Aorta (tissue), 5 donors: ENCODE measurements around the gene AGBL3. TPM values are rescaled to one million over a fixed set of nuclear protein-coding genes. Genes with fewer than 3 reads are reported as not detected.
"Not testable (repeated sequence)": the region's sequence is repeated elsewhere in the genome, so short reads cannot be mapped to it uniquely, and the experiment has no call there.

Experiments
- ATAC-seq: fragments of 200-7000 bp; cut with Tn5 transposase; one replicate; pipeline ENCODE4 v1.9.1; 2022; ENCODE audit warnings: moderate library complexity; ENCODE audit not compliant: low FRiP score
- DNase-seq, 2 donors: peaks; one replicate each; pipeline ENCODE4 v3.0.0-alpha.2; 2020
- H3K27ac ChIP-seq, 2 donors: one replicate each; pipeline ENCODE4 v1.5.1; 2013; ENCODE audit warnings: low read length in 2 of 2, mild to moderate bottlenecking in 2 of 2, moderate library complexity in 2 of 2, control low read depth in 1 of 2, inconsistent platforms in 1 of 2, low read depth in 1 of 2
- H3K27me3 ChIP-seq, 2 donors: one replicate each; pipeline ENCODE4 v1.6.1; 2013; ENCODE audit warnings: control low read depth in 1 of 2, low read length in 1 of 2, mild to moderate bottlenecking in 1 of 2, moderate library complexity in 1 of 2; ENCODE audit not compliant: insufficient read depth in 2 of 2, control insufficient read depth in 1 of 2
- H3K36me3 ChIP-seq, 2 donors: one replicate each; pipeline ENCODE4 v1.6.1; 2013; ENCODE audit warnings: control low read depth in 1 of 2, low read length in 1 of 2, mild to moderate bottlenecking in 1 of 2; ENCODE audit not compliant: insufficient read depth in 2 of 2, control insufficient read depth in 1 of 2
- H3K4me1 ChIP-seq, 2 donors: one replicate each; pipeline ENCODE4 v1.6.1; 2013; ENCODE audit warnings: low read length in 2 of 2, control low read depth in 1 of 2, mild to moderate bottlenecking in 1 of 2, moderate library complexity in 1 of 2; ENCODE audit not compliant: insufficient read depth in 2 of 2, control insufficient read depth in 1 of 2
- H3K4me3 ChIP-seq, 2 donors: one replicate each; pipeline ENCODE4 v1.5.1; 2013; ENCODE audit warnings: low read length in 2 of 2, control low read depth in 1 of 2, mild to moderate bottlenecking in 1 of 2
- H3K9me3 ChIP-seq: one replicate; pipeline ENCODE4 v1.6.1; 2013; ENCODE audit warnings: mild to moderate bottlenecking, low read length; ENCODE audit not compliant: control insufficient read depth
- WGBS, 2 donors: extraction: QIAGEN DNeasy Blood & Tissue Kit; methylation state at CpG; one replicate each; pipeline ENCODE4 v1.1.7; 2013; 5-methylcytosine and 5-hydroxymethylcytosine counted together
- intact Hi-C, 2 donors: fragments of 100-400 bp; cut with DNase I; formaldehyde crosslinking; loops; one replicate each; pipeline versions ENCODE4 v1.14.2 to v1.15.0; 2022
- polyA plus RNA-seq, 2 donors: library from polyadenylated mRNA; stranded (reverse); fragments of 200-250 nt; gene quantifications; one replicate each; pipeline ENCODE4 v1.2.3, GENCODE V29; 2013
- total RNA-seq, 2 donors: library from RNA; stranded (reverse); fragmentation: NEBNext Ultra II Directional; extraction: Animal tissue kit (Norgen Biotek cat#: 25700); gene quantifications; one replicate each; pipeline ENCODE4 v1.2.1, GENCODE V29; 2021
- donor health status: healthy with polysubstance abuse.
- donor health status: Bipolar disorder and iron deficiency.
- donor health status: DM: no; HTN: no; CAD: no.
- donor health status: DM: no; HTN: no; CAD: no.
- donor health status: DM: yes; HTN: yes; CAD: no.

The AGBL3 gene
- total and polyA plus RNA-seq, 4 donors = 2.5 to 8.8 (median 3.1) TPM

GRCh38 chr7:134981645-134982044 is 4.7 kb upstream of the AGBL3 start:
- H3K27me3 ChIP-seq, H3K36me3 ChIP-seq, intact Hi-C loops, H3K9me3 ChIP-seq, ATAC-seq, H3K4me1 ChIP-seq, DNase-seq, H3K4me3 ChIP-seq, H3K27ac ChIP-seq: not testable (repeated sequence)
- 99% methylated on average over 3 of the region's 3 CpGs for WGBS, 2 donors

- ATAC-seq = no peak
- WGBS, 2 donors = 44% methylated on average over 8 of the region's 8 CpGs
Measured at GRCh38 chr7:134985894-134986362, 380 bp upstream of the AGBL3 start.

GRCh38 chr7:134988161-134988560 is 1.9 kb downstream of the AGBL3 start:
- Histone ChIP-seq H3K36me3 (no peaks in the 10 kb centered on the region), H3K9me3 (no peaks in the 10 kb centered on the region), H3K27me3 (no peaks in the 10 kb centered on the region), H3K27ac (no peak overlapping the region), H3K4me3 (no peak overlapping the region), H3K4me1 (peaks cover 4 to 5% of the 10 kb centered on the region in 2 donors)
- intact Hi-C loops = loop anchor here in 1 of 2 donors (5.0 kb wide), 1 partner anchor 179 kb away; no protein-coding TSS in a partner anchor
- no peak for DNase-seq
- WGBS, 2 donors = 74 to 77% methylated on average over 5 of the region's 5 CpGs
- no peak for ATAC-seq

More at GRCh38 chr7:134985894-134986362, 380 bp upstream of the AGBL3 start:
- no peak for DNase-seq
- Histone ChIP-seq H3K4me3 (peak overlapping the region; percentile 65 to 83), H3K27ac (peak overlapping the region; percentile 67 to 96), H3K9me3 (no peaks in the 10 kb centered on the region), H3K4me1 (peaks cover under 1 to 2% of the 10 kb centered on the region in 2 donors), H3K27me3 (no peaks in the 10 kb centered on the region), H3K36me3 (no peaks in the 10 kb centered on the region)
- intact Hi-C loops = loop anchor here in 1 of 2 donors (5.0 kb wide), 1 partner anchor 181 kb away; no protein-coding TSS in a partner anchor

GRCh38 chr7:134991469-134992339 is 5.4 kb downstream of the AGBL3 start:
- 33 to 43% methylated on average over 2 of the region's 2 CpGs for WGBS, 2 donors
- Histone ChIP-seq H3K27me3 (no peaks in the 10 kb centered on the region), H3K27ac (peak overlapping the region; percentile 52 to 57), H3K4me1 (peaks cover 10 to 13% of the 10 kb centered on the region in 2 donors), H3K36me3 (no peaks in the 10 kb centered on the region), H3K9me3 (no peaks in the 10 kb centered on the region), H3K4me3 (no peak overlapping the region)
- no peak for DNase-seq
- no peak for ATAC-seq
- intact Hi-C loops = loop anchor here (5.0 kb wide), 1 partner anchor 156 kb away; the partner anchor contains the start of gene TMEM140 (in 2 of the 2)

GRCh38 chr7:134992626-134993179 is 6.4 kb downstream of the AGBL3 start:
- no peak for DNase-seq
- Histone ChIP-seq H3K9me3 (no peaks in the 10 kb centered on the region), H3K27ac (peak overlapping the region; percentile 1 to 90), H3K36me3 (no peaks in the 10 kb centered on the region), H3K4me3 (peak overlapping the region in 1 of 2 donors; percentile 18), H3K4me1 (peaks cover 8 to 13% of the 10 kb centered on the region in 2 donors), H3K27me3 (no peaks in the 10 kb centered on the region)
- peak; percentile 28 for ATAC-seq
- 9% methylated on average over 6 of the region's 6 CpGs for WGBS, 2 donors
- intact Hi-C loops = loop anchor here (5.0 kb wide), 1 partner anchor 155 kb away; the partner anchor contains the start of gene TMEM140 (in 2 of the 2)

- Histone ChIP-seq H3K4me3 (no peak overlapping the region), H3K27ac (no peak overlapping the region), H3K9me3 (no peaks in the 10 kb centered on the region), H3K27me3 (no peaks in the 10 kb centered on the region), H3K4me1 (peaks cover 8 to 13% of the 10 kb centered on the region in 2 donors), H3K36me3 (no peaks in the 10 kb centered on the region)
- intact Hi-C loops = loop anchor here (5.0 kb wide), 1 partner anchor 153 kb away; the partner anchor contains the start of gene TMEM140 (in 2 of the 2)
- DNase-seq (no peak), ATAC-seq (no peak)
- 71 to 79% methylated on average over 2 of the region's 2 CpGs for WGBS, 2 donors
Measured at GRCh38 chr7:134993877-134994456, 7.7 kb downstream of the AGBL3 start.

- H3K27ac ChIP-seq = peak overlapping the region; percentile 86 to 95
- peaks cover 8 to 13% of the 10 kb centered on the region in 2 donors for H3K4me1 ChIP-seq
Measured at GRCh38 chr7:134995239-134996096, 9.2 kb downstream of the AGBL3 start.

GRCh38 chr7:134996097-134996550 is 9.8 kb downstream of the AGBL3 start:
- H3K27ac ChIP-seq = peak overlapping the region; percentile 49 to 69
- WGBS, 2 donors = 24 to 30% methylated on average over 2 of the region's 2 CpGs
- H3K4me3 ChIP-seq = no peak overlapping the region
- no peaks in the 10 kb centered on the region for H3K36me3 ChIP-seq
- peaks cover 8 to 10% of the 10 kb centered on the region in 2 donors for H3K4me1 ChIP-seq
- intact Hi-C loops = no loop called here
- ATAC-seq = no peak
- H3K9me3 ChIP-seq = no peaks in the 10 kb centered on the region
- no peaks in the 10 kb centered on the region for H3K27me3 ChIP-seq
- DNase-seq = no peak

More at GRCh38 chr7:134995239-134996096, 9.2 kb downstream of the AGBL3 start:
- Histone ChIP-seq H3K36me3 (no peaks in the 10 kb centered on the region), H3K4me3 (no peak overlapping the region), H3K9me3 (no peaks in the 10 kb centered on the region), H3K27me3 (no peaks in the 10 kb centered on the region)
- DNase-seq (no peak), ATAC-seq (peak; percentile 66)
- intact Hi-C loops = no loop called here
- 10 to 13% methylated on average over 6 of the region's 6 CpGs for WGBS, 2 donors
